Measurements from ENCODE around the gene RPTOR. TPM values are rescaled to one million over a fixed set of nuclear protein-coding genes. Genes with fewer than 3 reads are reported as not detected.

RPTOR gene
- total RNA-seq, 1 experiment from 2014 or later, result 25.1 TPM

DNA sequence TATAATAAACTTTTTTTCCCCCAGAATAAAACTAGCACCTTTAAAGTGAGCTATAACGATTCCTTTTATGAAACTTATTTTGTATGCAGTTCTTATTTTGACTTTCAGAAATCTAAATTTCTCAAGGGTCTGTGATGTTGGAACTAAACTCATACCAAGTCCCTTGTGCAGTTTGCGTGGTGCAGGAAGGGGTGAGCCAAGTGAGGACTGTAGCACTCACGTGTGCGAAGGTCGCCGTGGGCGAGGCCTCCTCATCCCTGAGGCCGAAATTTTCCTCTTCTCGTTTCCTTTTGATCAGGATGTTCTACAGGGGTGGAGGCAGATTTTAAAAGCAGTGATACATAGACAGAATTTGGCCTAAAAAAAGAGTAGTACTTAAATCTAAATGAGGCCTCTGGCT is 73.7 kb downstream of the RPTOR start:
- Histone ChIP-seq H3K9me3 (ENCODE audit: control insufficient read depth, low read depth, low read length) (no peaks in the 10 kb centered on the region), H3K23me2 (ENCODE audit: insufficient read length, low read depth, low read length, poor library complexity, severe bottlenecking) (no peaks in the 10 kb centered on the region), H2BK15ac (ENCODE audit: low read depth, low read length) (no peak overlapping the region), H3K9ac (ENCODE audit: extremely low read depth, insufficient read length, low read length) (no peak overlapping the region), H2BK20ac (ENCODE audit: low read depth, low read length, poor library complexity, severe bottlenecking) (no peak overlapping the region), H4K20me1 (ENCODE audit: control insufficient read depth, insufficient read depth, insufficient read length) (no peaks in the 10 kb centered on the region), H3K18ac (ENCODE audit: insufficient read length, low read depth, low read length) (no peak overlapping the region), H3K14ac (ENCODE audit: insufficient read depth, low read length) (no peak overlapping the region), H2AFZ (ENCODE audit: low read length) (no peak overlapping the region), H3K79me1 (ENCODE audit: insufficient read depth, low read depth, low read length, poor library complexity, severe bottlenecking) (peaks cover 3% of the 10 kb centered on the region), H4K5ac (ENCODE audit: insufficient read length, low read depth, low read length) (no peak overlapping the region), H2AK5ac (ENCODE audit: insufficient read length, low read length) (no peak overlapping the region), H2BK120ac (ENCODE audit: low read depth, low read length, poor library complexity, severe bottlenecking) (no peak overlapping the region), H4K91ac (ENCODE audit: insufficient read length, low read depth, low read length) (no peak overlapping the region), H2BK5ac (ENCODE audit: insufficient read length, low read length) (no peak overlapping the region), H3K27me3 (ENCODE audit: insufficient read depth, low read length) (no peaks in the 10 kb centered on the region), H3K56ac (ENCODE audit: insufficient read length, low read depth, low read length) (no peak overlapping the region), H4K8ac (replicated peaks; ENCODE audit: insufficient read length, low read depth, low read length) (no peak overlapping the region), H2BK12ac (ENCODE audit: insufficient read length, low read depth, low read length) (no peak overlapping the region), H3K23ac (ENCODE audit: insufficient read length, low read depth, low read length) (no peak overlapping the region), H3K27ac (ENCODE audit: insufficient read length, low read depth, low read length) (no peak overlapping the region), H3K79me2 (ENCODE audit: insufficient read depth, low read length) (no peaks in the 10 kb centered on the region; the same call in 1 of the 2 replicates), H3T11ph (ENCODE audit: low read length) (no peak overlapping the region), H3K4ac (ENCODE audit: low read depth, low read length) (no peak overlapping the region), H3K4me1 (ENCODE audit: insufficient read depth, low read length) (no peaks in the 10 kb centered on the region), H3K4me2 (ENCODE audit: insufficient read depth, insufficient read length, low read length) (no peak overlapping the region)
- Mint-ChIP-seq H3K9me3 (no peaks in the 10 kb centered on the region), H3K27ac (peak overlapping the region in 1 of 3 experiments; percentile 80; a peak in 1 of 7 replicates), H3K4me1 (peaks cover 27 to 28% of the 10 kb centered on the region in 2 experiments), H3K4me3 (no peak overlapping the region), H3K27me3 (ENCODE audit: low read depth) (no peaks in the 10 kb centered on the region; the same call in 1 of the 2 replicates), H3K36me3 (ENCODE audit: insufficient read depth in 1 of 3, low read depth in 3 of 3) (no peaks in the 10 kb centered on the region)
- DNase-seq, result no peak
- no peak for TF ChIP-seq CTCF (conservative IDR thresholded peaks at IDR 0.05)
- WGBS (ENCODE audit: extremely low coverage, insufficient read length, low lambda C conversion rate), result no CpG with 5 or more reads among the region's 9 CpGs

Measured in H9 (cell line).